ENCODE measurements around the gene PML. TPM values are rescaled to one million over a fixed set of nuclear protein-coding genes. Genes with fewer than 3 reads are reported as not detected.

PML gene
- total RNA-seq, 1 donor from 2014 or later: 28.4 TPM

Other genes with a start within 250 kb of the PML start
- 0.11 and 0.26 TPM in 2 replicates for gene INSYN1, start 241.4 kb upstream of the PML start, total RNA-seq
- gene TBC1D21, start 121.2 kb upstream of the PML start, total RNA-seq: not detected in 2 replicates
- gene LOXL1, start 68.3 kb upstream of the PML start, total RNA-seq: 0.28 and 4.4 TPM in 2 replicates
- 9.1 and 14.8 TPM in 2 replicates for gene STOML1, start 2.4 kb upstream of the PML start, total RNA-seq
- gene GOLGA6A, start 87.8 kb downstream of the PML start, total RNA-seq: not detected in 2 replicates
- not detected in 2 replicates for gene ISLR2, start 135.9 kb downstream of the PML start, total RNA-seq
- gene ISLR, start 179.0 kb downstream of the PML start, total RNA-seq: not detected in 2 replicates
- not detected in 2 replicates for gene STRA6, start 208.1 kb downstream of the PML start, total RNA-seq
- gene CCDC33, start 241.6 kb downstream of the PML start, total RNA-seq: not detected in 2 replicates

Measured in pulmonary artery endothelial cell (primary cell).